ENCODE measurements around the gene PPP1R12A. TPM values are rescaled to one million over a fixed set of nuclear protein-coding genes. Genes with fewer than 3 reads are reported as not detected.

PPP1R12A gene
- total and polyA plus RNA-seq, 9 of the 15 experiments (the other 6 are each of a cell fraction or from before 2014, with no cell fraction given): 26.4 to 119 (median 53.3) TPM

DNA sequence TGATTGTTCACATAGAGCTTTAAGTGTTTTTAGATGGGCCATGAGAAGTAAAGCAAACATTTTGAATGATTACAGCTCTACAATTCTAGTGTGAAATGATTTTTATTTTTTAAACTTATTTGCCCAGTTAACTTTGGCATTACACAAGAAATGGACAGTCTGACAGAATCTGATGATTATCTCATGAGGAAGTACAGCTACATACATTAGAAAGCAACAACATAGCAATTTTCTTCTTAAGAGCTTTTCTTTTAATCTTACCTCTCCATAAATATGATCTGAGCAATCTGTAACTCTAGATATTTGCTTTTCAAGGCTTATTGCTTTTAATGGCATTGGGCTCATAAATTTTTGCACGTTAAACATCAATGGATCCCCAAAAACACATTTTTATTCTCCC lies 26.5 kb upstream of the PPP1R12A start:
- no peak overlapping the region for H3K4me2 ChIP-seq (ENCODE audit: insufficient read depth, low read length)
- CTCF ChIA-PET (ENCODE audit: low intra/inter-chr PET ratio): no interaction called here
- WGBS (ENCODE audit: insufficient coverage, low coverage, missing lambda C conversion rate): 7% methylated on average over 1 of the region's 1 CpG
- no peak for TF ChIP-seq CEBPG (CRISPR knock-in tag; IDR thresholded peaks at IDR 0.05)
- peak; percentile 11 to 52; a peak in 1 of 4 replicates for TF ChIP-seq CEBPG (tag; conservative IDR thresholded peaks at IDR 0.05 in 1 of 2, IDR thresholded peaks at IDR 0.05 in 1 of 2)
- TF ChIP-seq, protein P1, sequence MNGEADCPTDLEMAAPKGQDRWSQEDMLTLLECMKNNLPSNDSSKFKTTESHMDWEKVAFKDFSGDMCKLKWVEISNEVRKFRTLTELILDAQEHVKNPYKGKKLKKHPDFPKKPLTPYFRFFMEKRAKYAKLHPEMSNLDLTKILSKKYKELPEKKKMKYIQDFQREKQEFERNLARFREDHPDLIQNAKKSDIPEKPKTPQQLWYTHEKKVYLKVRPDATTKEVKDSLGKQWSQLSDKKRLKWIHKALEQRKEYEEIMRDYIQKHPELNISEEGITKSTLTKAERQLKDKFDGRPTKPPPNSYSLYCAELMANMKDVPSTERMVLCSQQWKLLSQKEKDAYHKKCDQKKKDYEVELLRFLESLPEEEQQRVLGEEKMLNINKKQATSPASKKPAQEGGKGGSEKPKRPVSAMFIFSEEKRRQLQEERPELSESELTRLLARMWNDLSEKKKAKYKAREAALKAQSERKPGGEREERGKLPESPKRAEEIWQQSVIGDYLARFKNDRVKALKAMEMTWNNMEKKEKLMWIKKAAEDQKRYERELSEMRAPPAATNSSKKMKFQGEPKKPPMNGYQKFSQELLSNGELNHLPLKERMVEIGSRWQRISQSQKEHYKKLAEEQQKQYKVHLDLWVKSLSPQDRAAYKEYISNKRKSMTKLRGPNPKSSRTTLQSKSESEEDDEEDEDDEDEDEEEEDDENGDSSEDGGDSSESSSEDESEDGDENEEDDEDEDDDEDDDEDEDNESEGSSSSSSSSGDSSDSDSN (IDR thresholded peaks at IDR 0.05; ENCODE audit: borderline replicate concordance in 1 of 2, low read depth in 2 of 2, low read length in 2 of 2): no peak
- TF ChIP-seq, protein P2, sequence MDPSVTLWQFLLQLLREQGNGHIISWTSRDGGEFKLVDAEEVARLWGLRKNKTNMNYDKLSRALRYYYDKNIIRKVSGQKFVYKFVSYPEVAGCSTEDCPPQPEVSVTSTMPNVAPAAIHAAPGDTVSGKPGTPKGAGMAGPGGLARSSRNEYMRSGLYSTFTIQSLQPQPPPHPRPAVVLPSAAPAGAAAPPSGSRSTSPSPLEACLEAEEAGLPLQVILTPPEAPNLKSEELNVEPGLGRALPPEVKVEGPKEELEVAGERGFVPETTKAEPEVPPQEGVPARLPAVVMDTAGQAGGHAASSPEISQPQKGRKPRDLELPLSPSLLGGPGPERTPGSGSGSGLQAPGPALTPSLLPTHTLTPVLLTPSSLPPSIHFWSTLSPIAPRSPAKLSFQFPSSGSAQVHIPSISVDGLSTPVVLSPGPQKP (CRISPR knock-in tag; IDR thresholded peaks at IDR 0.05): no peak
- TF ChIP-seq, protein P3, sequence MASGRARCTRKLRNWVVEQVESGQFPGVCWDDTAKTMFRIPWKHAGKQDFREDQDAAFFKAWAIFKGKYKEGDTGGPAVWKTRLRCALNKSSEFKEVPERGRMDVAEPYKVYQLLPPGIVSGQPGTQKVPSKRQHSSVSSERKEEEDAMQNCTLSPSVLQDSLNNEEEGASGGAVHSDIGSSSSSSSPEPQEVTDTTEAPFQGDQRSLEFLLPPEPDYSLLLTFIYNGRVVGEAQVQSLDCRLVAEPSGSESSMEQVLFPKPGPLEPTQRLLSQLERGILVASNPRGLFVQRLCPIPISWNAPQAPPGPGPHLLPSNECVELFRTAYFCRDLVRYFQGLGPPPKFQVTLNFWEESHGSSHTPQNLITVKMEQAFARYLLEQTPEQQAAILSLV (tag; IDR thresholded peaks at IDR 0.05): no peak
- TF ChIP-seq, protein P4, sequence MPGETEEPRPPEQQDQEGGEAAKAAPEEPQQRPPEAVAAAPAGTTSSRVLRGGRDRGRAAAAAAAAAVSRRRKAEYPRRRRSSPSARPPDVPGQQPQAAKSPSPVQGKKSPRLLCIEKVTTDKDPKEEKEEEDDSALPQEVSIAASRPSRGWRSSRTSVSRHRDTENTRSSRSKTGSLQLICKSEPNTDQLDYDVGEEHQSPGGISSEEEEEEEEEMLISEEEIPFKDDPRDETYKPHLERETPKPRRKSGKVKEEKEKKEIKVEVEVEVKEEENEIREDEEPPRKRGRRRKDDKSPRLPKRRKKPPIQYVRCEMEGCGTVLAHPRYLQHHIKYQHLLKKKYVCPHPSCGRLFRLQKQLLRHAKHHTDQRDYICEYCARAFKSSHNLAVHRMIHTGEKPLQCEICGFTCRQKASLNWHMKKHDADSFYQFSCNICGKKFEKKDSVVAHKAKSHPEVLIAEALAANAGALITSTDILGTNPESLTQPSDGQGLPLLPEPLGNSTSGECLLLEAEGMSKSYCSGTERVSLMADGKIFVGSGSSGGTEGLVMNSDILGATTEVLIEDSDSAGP (CRISPR knock-in tag; IDR thresholded peaks at IDR 0.05): no peak
- TF ChIP-seq, protein P5, sequence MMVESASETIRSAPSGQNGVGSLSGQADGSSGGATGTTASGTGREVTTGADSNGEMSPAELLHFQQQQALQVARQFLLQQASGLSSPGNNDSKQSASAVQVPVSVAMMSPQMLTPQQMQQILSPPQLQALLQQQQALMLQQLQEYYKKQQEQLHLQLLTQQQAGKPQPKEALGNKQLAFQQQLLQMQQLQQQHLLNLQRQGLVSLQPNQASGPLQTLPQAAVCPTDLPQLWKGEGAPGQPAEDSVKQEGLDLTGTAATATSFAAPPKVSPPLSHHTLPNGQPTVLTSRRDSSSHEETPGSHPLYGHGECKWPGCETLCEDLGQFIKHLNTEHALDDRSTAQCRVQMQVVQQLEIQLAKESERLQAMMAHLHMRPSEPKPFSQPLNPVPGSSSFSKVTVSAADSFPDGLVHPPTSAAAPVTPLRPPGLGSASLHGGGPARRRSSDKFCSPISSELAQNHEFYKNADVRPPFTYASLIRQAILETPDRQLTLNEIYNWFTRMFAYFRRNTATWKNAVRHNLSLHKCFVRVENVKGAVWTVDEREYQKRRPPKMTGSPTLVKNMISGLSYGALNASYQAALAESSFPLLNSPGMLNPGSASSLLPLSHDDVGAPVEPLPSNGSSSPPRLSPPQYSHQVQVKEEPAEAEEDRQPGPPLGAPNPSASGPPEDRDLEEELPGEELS (CRISPR knock-in tag; IDR thresholded peaks at IDR 0.05; ENCODE audit: borderline replicate concordance): no peak
- no peaks in the 10 kb centered on the region; a peak in 2 of 5 replicates for H3K4me1 ChIP-seq (replicated peaks in 1 of 2; ENCODE audit: control insufficient read depth in 2 of 2, insufficient read depth in 2 of 2, low read length in 2 of 2)
- no peak overlapping the region for H3K4me3 ChIP-seq
- H4K20me1 ChIP-seq (replicated peaks; ENCODE audit: control insufficient read depth, insufficient read depth, low read length): no peaks in the 10 kb centered on the region
- no peak for ATAC-seq
- H2AFZ ChIP-seq (ENCODE audit: low read depth, low read length): no peak overlapping the region
- no peaks in the 10 kb centered on the region for H3K9me1 ChIP-seq (ENCODE audit: control insufficient read depth, insufficient read depth, low read length)
- FAIRE-seq: no peak
- H3K36me3 ChIP-seq (ENCODE audit: control insufficient read depth, insufficient read depth, low read length): no peaks in the 10 kb centered on the region
- H3K79me2 ChIP-seq (ENCODE audit: control insufficient read depth, insufficient read depth, low read length): no peaks in the 10 kb centered on the region
- intact Hi-C loops (cut with micrococcal nuclease) (no loop called here), in situ Hi-C loops (cut with MboI) (no loop called here)
- BruUV-seq (replicated peaks): no TSS peak
- POLR2A ChIA-PET: interaction anchor here (0.8 to 3.0 kb wide), 3 partner anchors 11 to 21 kb away, joined by 3 to 8 read pairs (median 3); no protein-coding TSS in a partner anchor
- no peak overlapping the region for H3K27ac ChIP-seq (ENCODE audit: extremely low read depth, low read depth, low read length)
- H3K9me3 ChIP-seq (replicated peaks; ENCODE audit: control insufficient read depth, insufficient read depth, low read depth, low read length): no peaks in the 10 kb centered on the region
- no peaks in the 10 kb centered on the region for H3K27me3 ChIP-seq (ENCODE audit: control insufficient read depth in 2 of 2, insufficient read depth in 2 of 2, low read length in 2 of 2)
- DNase-seq (ENCODE audit: extremely low read depth in 1 of 4, low spot score in 3 of 4): no peak
- no peak overlapping the region for H3K9ac ChIP-seq (ENCODE audit: insufficient read depth in 1 of 2, low read depth in 2 of 2, low read length in 2 of 2)

Measured in K562 (cell line).